OCI-LY7 (cell line): ENCODE results near the gene WWOX. TPM values are rescaled to one million over a fixed set of nuclear protein-coding genes. Genes with fewer than 3 reads are reported as not detected.

Source experiments
- BruUV-seq: library from RNA; stranded (reverse); fragments of 400-500 nt; replicated peaks from 2 replicates; lab custom pipeline; 2021; lab: Mats Ljungman, UMichigan
- CTCF ChIA-PET: fragments of 300-600 bp; sonication (Branson Sonifier 250); formaldehyde crosslinking; loops from one replicate; lab custom pipeline; 2022; ENCODE audit warnings: antibody characterized with exemption; ENCODE audit not compliant: unreplicated experiment; lab: Charles Lee
- POLR2A ChIA-PET: fragments of 300-600 bp; sonication (Branson Sonifier 250); formaldehyde crosslinking; loops from one replicate; lab custom pipeline; 2022; ENCODE audit warnings: antibody characterized with exemption; lab: Charles Lee
- DNase-seq: peaks from one replicate; pipeline ENCODE4 v3.0.0-alpha.2; 2015; ENCODE audit warnings: low spot score
- H2AFZ ChIP-seq: fragments of 200-600 bp; sonication (generic), shearing (Covaris generic); 2 replicates; pipeline ENCODE4 v1.6.1; 2014; ENCODE audit warnings: mild to moderate bottlenecking, antibody characterized with exemption, low read length, moderate library complexity
- H3K27ac ChIP-seq: fragments of 200-600 bp; sonication (generic); 2 replicates; pipeline ENCODE4 v1.5.1; 2014; ENCODE audit warnings: mixed run types, low read depth, mild to moderate bottlenecking, moderate library complexity, low read length, inconsistent platforms; ENCODE audit not compliant: poor library complexity, severe bottlenecking
- H3K36me3 ChIP-seq: fragments of 200-600 bp; sonication (generic); 2 replicates; pipeline ENCODE4 v1.6.1; 2014; ENCODE audit warnings: mild to moderate bottlenecking, antibody characterized with exemption, low read length, moderate library complexity, mixed read lengths; ENCODE audit not compliant: insufficient read depth
- H3K4me1 ChIP-seq: fragments of 200-600 bp; sonication (generic); 2 replicates; pipeline ENCODE4 v1.5.1; 2014; ENCODE audit warnings: mild to moderate bottlenecking, low read length; ENCODE audit not compliant: insufficient read depth, poor library complexity, severe bottlenecking
- H3K4me2 ChIP-seq: fragments of 200-600 bp; sonication (generic); 2 replicates; pipeline ENCODE4 v1.6.1; 2014; ENCODE audit warnings: mild to moderate bottlenecking, low read length
- H3K4me3 ChIP-seq: fragments of 200-600 bp; sonication (generic); 2 replicates; pipeline ENCODE4 v1.5.1; 2014; ENCODE audit warnings: mild to moderate bottlenecking, low read depth, low read length; ENCODE audit not compliant: poor library complexity, severe bottlenecking
- H3K79me2 ChIP-seq: fragments of 200-600 bp; sonication (generic); 2 replicates; pipeline ENCODE4 v1.6.1; 2016; ENCODE audit warnings: low read depth, mild to moderate bottlenecking, low read length, moderate library complexity, mixed read lengths; ENCODE audit not compliant: insufficient read depth
- H3K9me2 ChIP-seq: fragments of 200-600 bp; sonication (generic); 2 replicates; pipeline ENCODE4 v1.6.1; 2016; ENCODE audit warnings: mild to moderate bottlenecking, low read length, mixed read lengths; ENCODE audit not compliant: insufficient read depth
- H3K9me3 ChIP-seq: fragments of 200-600 bp; sonication (generic); 2 replicates; pipeline ENCODE4 v1.6.1; 2014; ENCODE audit warnings: mild to moderate bottlenecking, mixed run types, low read length, mixed read lengths
- H4K20me1 ChIP-seq: fragments of 200-600 bp; sonication (generic); 2 replicates; pipeline ENCODE4 v1.6.1; 2014; ENCODE audit warnings: mild to moderate bottlenecking, antibody characterized with exemption, low read length, moderate library complexity, mixed read lengths; ENCODE audit not compliant: insufficient read depth
- EZH2phosphoT487 ChIP-seq: fragments of 200-600 bp; sonication (generic); IDR thresholded peaks from 2 replicates; pipeline ENCODE4 v1.6.1; 2018; ENCODE audit warnings: low read depth, borderline replicate concordance, mild to moderate bottlenecking, mixed run types, antibody characterized with exemption, low read length, moderate library complexity, mixed read lengths
- intact Hi-C: fragments of 100-400 bp; cut with micrococcal nuclease; formaldehyde crosslinking; loops from one replicate; pipeline ENCODE4 v1.10.0; 2022; ENCODE audit not compliant: unreplicated experiment
- total RNA-seq, 2 experiments: library from RNA; depleted of rRNA in 1 of 2; stranded (reverse); fragments of >200 nt in 1 of 2; shearing (Covaris generic) in 1 of 2; gene quantifications; 2 replicates each; pipeline ENCODE4 v1.2.3, GENCODE V29; 2014 to 2022
- TF ChIP-seq, protein P1 (sequence below): fragments of 200-600 bp; sonication (generic); conservative IDR thresholded peaks from 2 replicates; pipeline ENCODE4 v1.5.1; 2014; ENCODE audit warnings: mild to moderate bottlenecking, antibody characterized with exemption, low read length, moderate library complexity, mixed read lengths

WWOX gene
- total RNA-seq, 2 experiments from 2014 or later: 40.2 to 47.6 TPM

DNA sequence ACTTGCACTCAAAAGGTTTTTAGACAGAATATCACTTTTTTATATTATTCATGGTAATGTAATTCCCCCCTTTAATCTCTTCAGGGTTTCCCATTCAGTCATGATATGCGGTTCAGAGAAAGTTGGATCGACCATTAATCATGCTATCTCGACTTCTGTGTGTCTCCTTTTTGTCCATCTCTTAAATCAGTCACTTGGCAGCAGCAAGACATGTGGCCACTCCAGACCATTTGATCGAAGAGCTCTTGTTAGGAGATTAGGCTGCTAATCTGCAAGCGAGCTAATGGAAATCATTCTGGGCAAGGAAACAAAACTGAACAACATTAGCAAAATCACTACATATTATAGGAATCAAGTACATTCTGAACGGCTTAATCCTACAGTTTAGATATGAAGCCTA lies 449.9 kb downstream of the WWOX start:
- Histone ChIP-seq H3K9me3 (no peaks in the 10 kb centered on the region), H3K79me2 (no peaks in the 10 kb centered on the region), H3K36me3 (no peaks in the 10 kb centered on the region), H3K4me2 (no peak overlapping the region), H3K4me1 (no peaks in the 10 kb centered on the region), H3K4me3 (no peak overlapping the region), H2AFZ (no peak overlapping the region), H4K20me1 (no peaks in the 10 kb centered on the region), H3K27ac (no peak overlapping the region), H3K9me2 (no peaks in the 10 kb centered on the region)
- TF ChIP-seq, protein P1, sequence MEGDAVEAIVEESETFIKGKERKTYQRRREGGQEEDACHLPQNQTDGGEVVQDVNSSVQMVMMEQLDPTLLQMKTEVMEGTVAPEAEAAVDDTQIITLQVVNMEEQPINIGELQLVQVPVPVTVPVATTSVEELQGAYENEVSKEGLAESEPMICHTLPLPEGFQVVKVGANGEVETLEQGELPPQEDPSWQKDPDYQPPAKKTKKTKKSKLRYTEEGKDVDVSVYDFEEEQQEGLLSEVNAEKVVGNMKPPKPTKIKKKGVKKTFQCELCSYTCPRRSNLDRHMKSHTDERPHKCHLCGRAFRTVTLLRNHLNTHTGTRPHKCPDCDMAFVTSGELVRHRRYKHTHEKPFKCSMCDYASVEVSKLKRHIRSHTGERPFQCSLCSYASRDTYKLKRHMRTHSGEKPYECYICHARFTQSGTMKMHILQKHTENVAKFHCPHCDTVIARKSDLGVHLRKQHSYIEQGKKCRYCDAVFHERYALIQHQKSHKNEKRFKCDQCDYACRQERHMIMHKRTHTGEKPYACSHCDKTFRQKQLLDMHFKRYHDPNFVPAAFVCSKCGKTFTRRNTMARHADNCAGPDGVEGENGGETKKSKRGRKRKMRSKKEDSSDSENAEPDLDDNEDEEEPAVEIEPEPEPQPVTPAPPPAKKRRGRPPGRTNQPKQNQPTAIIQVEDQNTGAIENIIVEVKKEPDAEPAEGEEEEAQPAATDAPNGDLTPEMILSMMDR: no peak
- no peak for DNase-seq
- CTCF ChIA-PET: no interaction called here
- intact Hi-C loops: no loop called here
- POLR2A ChIA-PET: no interaction called here
- BruUV-seq: no TSS peak

DNA sequence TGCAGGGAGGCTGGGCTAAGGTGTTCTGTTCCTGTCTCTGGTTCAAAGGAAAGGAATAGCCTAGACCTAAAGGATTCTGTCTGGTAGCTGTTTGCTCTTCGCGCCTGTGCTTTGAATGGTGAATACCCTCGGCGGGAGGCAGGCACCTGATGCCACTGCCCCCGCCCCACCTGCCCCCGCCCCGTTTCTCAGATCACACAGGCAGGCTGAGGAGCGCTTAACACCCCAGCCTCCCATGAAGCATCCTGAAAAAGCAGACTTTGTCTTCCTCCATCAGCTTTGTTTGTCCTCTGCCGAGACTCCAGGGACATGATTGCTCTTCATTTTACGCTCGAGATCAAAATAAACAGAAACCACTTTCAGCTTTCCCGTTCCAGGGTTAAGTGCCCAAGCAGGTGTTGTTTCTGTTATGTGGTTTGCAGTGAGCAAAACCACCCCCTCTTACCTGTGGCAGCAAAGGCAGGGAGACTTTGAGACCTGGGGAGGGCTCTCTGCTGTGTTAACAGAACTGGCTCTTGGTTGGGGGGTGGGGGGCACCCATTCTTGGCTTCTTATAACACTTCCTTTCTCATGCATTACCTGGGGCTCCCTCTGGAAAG lies 452.1 kb downstream of the WWOX start:
- Histone ChIP-seq H3K9me3 (no peaks in the 10 kb centered on the region), H2AFZ (no peak overlapping the region), H3K4me2 (no peak overlapping the region), H4K20me1 (no peaks in the 10 kb centered on the region), H3K79me2 (no peaks in the 10 kb centered on the region), H3K36me3 (no peaks in the 10 kb centered on the region), H3K4me1 (no peaks in the 10 kb centered on the region), H3K27ac (no peak overlapping the region), H3K9me2 (no peaks in the 10 kb centered on the region), H3K4me3 (no peak overlapping the region)
- ChIA-PET CTCF (no interaction called here), POLR2A (no interaction called here)
- no peak for TF ChIP-seq EZH2phosphoT487
- TF ChIP-seq, protein P1: no peak
- intact Hi-C loops: no loop called here
- no peak for DNase-seq
- no TSS peak for BruUV-seq

DNA sequence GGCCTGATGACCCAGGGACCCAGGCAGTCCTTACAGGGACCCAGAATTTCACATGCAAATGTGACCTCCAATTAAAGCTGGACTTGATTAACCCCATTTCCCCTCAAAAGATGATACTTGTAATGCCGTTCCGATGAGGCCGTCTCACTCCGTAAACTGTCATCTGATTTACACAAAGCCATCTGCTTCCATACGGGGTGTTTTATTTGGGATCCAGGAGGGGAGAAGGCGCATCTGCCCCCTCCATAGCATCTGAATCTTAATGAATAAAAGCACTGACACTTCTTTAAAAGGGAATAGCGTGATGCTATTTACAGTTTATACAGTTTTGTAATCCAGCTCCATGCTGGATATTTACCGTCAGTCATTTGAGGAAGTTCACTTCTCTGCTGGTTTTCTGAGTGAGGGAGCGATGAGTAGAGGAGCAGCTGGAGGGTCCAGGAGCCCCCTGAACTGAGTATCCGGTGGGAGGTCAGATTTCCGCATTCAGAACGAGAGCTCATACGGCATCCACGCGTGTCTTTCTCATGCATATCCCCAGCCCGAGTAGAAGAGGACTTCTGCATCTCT lies 452.7 kb downstream of the WWOX start:
- no peaks in the 10 kb centered on the region for H3K4me1 ChIP-seq
- H3K9me2 ChIP-seq: no peaks in the 10 kb centered on the region
- no peaks in the 10 kb centered on the region for H3K9me3 ChIP-seq
- intact Hi-C loops: no loop called here
- no peaks in the 10 kb centered on the region for H3K79me2 ChIP-seq
- no peaks in the 10 kb centered on the region for H3K36me3 ChIP-seq
- no peak overlapping the region for H2AFZ ChIP-seq
- no TSS peak for BruUV-seq
- POLR2A ChIA-PET: no interaction called here
- DNase-seq: no peak
- no peak overlapping the region for H3K4me2 ChIP-seq
- H4K20me1 ChIP-seq: no peaks in the 10 kb centered on the region
- no peak overlapping the region for H3K27ac ChIP-seq
- CTCF ChIA-PET: no interaction called here
- H3K4me3 ChIP-seq: no peak overlapping the region
- TF ChIP-seq EZH2phosphoT487: no peak
- TF ChIP-seq, protein P1: no peak
